ENCODE measurements around the gene ZC3H14. TPM values are rescaled to one million over a fixed set of nuclear protein-coding genes. Genes with fewer than 3 reads are reported as not detected.

Gene ZC3H14
- total and polyA plus RNA-seq, 10 of the 15 experiments (the other 5 are each of a cell fraction or from before 2014, with no cell fraction given) = 17.9 to 97.1 (median 47.6) TPM

DNA sequence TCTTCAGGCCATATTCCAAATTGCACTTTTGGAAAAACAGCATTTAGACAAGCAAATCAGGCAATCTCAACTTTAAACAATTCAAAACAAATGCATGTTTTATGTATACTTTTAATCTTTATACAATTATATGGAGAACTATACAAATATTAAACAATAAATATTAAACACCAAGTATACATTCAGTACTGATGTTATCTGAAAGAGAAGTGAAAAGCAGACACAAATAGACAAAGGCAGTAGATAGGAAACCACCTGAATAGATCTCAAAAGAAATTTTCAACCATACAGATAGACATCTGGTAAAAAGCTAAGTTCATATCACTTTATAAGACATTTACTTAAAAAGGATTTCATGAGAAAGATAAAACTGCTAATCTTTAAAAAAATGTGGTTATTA lies 65.2 kb downstream of the ZC3H14 start (continued):
- TF ChIP-seq MXI1 (IDR thresholded peaks at IDR 0.05; ENCODE audit: low read depth, low read length) = no peak
- TF ChIP-seq, protein P1, sequence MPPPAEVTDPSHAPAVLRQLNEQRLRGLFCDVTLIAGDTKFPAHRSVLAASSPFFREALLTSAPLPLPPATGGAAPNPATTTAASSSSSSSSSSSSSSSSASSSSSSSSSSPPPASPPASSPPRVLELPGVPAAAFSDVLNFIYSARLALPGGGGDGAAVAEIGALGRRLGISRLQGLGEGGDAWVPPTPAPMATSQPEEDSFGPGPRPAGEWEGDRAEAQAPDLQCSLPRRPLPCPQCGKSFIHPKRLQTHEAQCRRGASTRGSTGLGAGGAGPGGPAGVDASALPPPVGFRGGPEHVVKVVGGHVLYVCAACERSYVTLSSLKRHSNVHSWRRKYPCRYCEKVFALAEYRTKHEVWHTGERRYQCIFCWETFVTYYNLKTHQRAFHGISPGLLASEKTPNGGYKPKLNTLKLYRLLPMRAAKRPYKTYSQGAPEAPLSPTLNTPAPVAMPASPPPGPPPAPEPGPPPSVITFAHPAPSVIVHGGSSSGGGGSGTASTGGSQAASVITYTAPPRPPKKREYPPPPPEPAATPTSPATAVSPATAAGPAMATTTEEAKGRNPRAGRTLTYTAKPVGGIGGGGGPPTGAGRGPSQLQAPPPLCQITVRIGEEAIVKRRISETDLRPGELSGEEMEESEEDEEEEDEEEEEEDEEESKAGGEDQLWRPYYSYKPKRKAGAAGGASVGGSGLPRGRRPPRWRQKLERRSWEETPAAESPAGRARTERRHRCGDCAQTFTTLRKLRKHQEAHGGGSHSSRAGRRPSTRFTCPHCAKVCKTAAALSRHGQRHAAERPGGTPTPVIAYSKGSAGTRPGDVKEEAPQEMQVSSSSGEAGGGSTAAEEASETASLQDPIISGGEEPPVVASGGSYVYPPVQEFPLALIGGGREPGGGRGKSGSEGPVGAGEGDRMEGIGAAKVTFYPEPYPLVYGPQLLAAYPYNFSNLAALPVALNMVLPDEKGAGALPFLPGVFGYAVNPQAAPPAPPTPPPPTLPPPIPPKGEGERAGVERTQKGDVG (CRISPR knock-in tag; IDR thresholded peaks at IDR 0.05) = no peak
- TF ChIP-seq SUPT20H (IDR thresholded peaks at IDR 0.05; ENCODE audit: borderline replicate concordance, control insufficient read depth, low read depth, low read length) = no peak
- no peak for TF ChIP-seq WRNIP1 (IDR thresholded peaks at IDR 0.05; ENCODE audit: borderline replicate concordance, low read depth, low read length)
- TF ChIP-seq, protein P2, sequence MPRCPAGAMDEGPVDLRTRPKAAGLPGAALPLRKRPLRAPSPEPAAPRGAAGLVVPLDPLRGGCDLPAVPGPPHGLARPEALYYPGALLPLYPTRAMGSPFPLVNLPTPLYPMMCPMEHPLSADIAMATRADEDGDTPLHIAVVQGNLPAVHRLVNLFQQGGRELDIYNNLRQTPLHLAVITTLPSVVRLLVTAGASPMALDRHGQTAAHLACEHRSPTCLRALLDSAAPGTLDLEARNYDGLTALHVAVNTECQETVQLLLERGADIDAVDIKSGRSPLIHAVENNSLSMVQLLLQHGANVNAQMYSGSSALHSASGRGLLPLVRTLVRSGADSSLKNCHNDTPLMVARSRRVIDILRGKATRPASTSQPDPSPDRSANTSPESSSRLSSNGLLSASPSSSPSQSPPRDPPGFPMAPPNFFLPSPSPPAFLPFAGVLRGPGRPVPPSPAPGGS (IDR thresholded peaks at IDR 0.05; ENCODE audit: borderline replicate concordance, insufficient read depth, low read depth, low read length, poor library complexity, severe bottlenecking) = no peak
- TF ChIP-seq, protein P3, sequence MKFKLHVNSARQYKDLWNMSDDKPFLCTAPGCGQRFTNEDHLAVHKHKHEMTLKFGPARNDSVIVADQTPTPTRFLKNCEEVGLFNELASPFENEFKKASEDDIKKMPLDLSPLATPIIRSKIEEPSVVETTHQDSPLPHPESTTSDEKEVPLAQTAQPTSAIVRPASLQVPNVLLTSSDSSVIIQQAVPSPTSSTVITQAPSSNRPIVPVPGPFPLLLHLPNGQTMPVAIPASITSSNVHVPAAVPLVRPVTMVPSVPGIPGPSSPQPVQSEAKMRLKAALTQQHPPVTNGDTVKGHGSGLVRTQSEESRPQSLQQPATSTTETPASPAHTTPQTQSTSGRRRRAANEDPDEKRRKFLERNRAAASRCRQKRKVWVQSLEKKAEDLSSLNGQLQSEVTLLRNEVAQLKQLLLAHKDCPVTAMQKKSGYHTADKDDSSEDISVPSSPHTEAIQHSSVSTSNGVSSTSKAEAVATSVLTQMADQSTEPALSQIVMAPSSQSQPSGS (IDR thresholded peaks at IDR 0.05; ENCODE audit: low read length) = no peak
- TF ChIP-seq, protein P4, sequence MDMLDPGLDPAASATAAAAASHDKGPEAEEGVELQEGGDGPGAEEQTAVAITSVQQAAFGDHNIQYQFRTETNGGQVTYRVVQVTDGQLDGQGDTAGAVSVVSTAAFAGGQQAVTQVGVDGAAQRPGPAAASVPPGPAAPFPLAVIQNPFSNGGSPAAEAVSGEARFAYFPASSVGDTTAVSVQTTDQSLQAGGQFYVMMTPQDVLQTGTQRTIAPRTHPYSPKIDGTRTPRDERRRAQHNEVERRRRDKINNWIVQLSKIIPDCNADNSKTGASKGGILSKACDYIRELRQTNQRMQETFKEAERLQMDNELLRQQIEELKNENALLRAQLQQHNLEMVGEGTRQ (IDR thresholded peaks at IDR 0.05; ENCODE audit: borderline replicate concordance, low read depth, low read length) = no peak
- TF ChIP-seq, protein P5, sequence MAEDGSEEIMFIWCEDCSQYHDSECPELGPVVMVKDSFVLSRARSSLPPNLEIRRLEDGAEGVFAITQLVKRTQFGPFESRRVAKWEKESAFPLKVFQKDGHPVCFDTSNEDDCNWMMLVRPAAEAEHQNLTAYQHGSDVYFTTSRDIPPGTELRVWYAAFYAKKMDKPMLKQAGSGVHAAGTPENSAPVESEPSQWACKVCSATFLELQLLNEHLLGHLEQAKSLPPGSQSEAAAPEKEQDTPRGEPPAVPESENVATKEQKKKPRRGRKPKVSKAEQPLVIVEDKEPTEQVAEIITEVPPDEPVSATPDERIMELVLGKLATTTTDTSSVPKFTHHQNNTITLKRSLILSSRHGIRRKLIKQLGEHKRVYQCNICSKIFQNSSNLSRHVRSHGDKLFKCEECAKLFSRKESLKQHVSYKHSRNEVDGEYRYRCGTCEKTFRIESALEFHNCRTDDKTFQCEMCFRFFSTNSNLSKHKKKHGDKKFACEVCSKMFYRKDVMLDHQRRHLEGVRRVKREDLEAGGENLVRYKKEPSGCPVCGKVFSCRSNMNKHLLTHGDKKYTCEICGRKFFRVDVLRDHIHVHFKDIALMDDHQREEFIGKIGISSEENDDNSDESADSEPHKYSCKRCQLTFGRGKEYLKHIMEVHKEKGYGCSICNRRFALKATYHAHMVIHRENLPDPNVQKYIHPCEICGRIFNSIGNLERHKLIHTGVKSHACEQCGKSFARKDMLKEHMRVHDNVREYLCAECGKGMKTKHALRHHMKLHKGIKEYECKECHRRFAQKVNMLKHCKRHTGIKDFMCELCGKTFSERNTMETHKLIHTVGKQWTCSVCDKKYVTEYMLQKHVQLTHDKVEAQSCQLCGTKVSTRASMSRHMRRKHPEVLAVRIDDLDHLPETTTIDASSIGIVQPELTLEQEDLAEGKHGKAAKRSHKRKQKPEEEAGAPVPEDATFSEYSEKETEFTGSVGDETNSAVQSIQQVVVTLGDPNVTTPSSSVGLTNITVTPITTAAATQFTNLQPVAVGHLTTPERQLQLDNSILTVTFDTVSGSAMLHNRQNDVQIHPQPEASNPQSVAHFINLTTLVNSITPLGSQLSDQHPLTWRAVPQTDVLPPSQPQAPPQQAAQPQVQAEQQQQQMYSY (CRISPR knock-in tag; IDR thresholded peaks at IDR 0.05) = no peak

Measured in GM12878 (cell line).